Activated CD8-positive, alpha-beta memory T cell treated with anti-CD3 and anti-CD28 coated beads, Interleukin-2, amount 50 U/mL, for 24 hours (primary cell): ENCODE data around the gene SUN2.

Experiments
- DNase-seq: peaks from one replicate; pipeline ENCODE4 v3.0.0-alpha.2; 2020; ENCODE audit errors: extremely low read depth

The SUN2 gene

DNA sequence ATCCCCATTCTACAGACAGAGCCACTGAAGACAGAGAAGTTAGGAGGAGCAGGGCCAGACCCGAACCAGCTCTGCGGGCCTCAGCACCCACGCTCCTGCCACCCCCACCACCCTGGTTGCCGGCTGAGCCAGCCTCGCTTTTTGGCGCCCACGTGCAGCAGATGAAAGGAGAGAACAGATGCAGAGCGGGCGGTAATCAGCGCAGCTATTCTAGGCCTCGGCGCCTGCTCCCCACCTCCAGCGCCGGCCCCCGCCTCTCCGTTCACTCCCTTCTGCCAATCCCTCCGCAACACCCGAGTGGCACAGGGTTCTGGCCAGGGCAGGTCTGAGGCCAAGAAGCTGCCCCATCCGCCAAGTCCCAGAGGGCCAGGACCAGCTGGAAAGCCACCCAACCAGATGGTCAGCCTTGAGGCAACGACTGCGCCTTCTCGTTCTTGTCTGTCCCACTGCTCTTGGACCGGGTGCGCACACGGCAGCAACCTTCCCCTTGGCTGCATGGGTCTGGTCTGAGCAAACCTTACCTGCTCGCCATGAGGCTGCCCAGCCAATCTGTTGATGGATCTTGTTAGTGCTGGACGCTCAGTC lies 21.4 kb upstream of the SUN2 start:
- DNase-seq, result no peak

DNA sequence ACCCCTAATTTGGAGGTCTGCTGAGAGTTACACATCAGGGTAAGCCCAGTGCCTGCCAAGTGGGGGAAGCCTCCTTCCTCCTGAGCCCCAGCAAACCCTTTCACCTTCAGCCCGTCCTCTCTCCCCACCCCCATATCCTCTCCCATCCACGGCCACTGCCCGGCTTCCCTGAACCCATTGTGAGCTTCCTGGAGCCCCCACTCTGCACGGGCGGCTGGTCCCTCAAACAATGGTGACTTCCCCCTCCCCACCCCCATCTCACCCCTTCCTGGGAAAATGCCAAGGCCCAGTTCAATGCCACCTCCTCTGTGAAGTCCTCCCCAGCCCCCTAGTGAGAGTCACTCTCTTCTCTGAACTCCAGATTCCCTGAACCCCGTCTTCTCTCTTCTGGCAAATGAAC lies 20.3 kb upstream of the SUN2 start:
- DNase-seq, result no peak

DNA sequence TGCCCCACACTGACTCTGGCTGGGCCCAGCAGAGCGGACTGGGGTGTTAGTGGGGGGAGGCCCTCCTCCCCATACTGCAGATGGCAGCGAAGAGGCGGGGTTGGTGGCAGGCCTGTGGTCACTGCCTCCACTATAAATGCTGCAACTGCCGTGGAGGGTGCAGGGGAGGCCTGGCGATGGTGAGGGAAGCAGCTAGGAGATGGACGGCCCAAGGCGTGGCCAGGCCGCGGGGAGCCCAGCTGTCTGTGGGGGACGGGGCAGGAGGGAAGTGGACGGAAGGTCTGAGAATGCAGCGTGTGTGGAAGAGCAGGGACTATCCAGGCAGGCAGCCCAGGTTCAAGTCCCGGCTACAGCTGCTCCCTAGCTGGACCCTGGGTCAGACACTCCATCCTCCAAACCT lies 19.9 kb upstream of the SUN2 start:
- no peak for DNase-seq

DNA sequence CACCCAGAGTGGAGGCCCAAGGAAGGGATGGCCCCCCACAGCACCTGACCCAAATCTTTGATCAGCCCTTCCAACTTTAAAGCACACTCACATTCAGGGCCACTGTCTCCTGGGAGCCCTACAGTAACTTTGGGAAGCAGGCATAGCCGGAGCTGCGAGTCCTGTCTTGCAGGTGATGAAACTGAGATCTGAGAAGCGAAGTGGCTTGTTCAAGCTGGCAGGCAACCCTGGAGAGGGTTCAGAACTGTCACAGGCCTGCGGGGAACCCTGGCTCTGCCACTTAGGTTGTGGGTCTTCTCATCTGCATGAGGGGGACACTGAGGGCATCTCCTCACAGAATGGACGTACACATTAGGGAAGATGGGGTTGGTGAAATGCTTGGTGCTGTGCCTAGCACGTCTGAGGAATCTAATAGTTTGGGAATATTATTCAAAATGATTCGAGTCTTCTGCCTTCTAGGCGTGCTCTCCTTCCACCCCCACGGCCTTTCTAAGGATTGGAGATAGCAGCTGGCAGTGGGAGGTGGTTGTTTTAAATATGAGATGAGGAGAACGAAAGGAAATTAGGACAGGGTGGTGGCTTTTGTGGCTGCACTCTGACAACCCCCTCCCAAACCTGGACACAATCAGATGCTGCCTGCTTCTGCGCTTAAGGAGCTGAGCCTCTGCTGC lies 18.8 kb upstream of the SUN2 start:
- DNase-seq, result no peak

DNA sequence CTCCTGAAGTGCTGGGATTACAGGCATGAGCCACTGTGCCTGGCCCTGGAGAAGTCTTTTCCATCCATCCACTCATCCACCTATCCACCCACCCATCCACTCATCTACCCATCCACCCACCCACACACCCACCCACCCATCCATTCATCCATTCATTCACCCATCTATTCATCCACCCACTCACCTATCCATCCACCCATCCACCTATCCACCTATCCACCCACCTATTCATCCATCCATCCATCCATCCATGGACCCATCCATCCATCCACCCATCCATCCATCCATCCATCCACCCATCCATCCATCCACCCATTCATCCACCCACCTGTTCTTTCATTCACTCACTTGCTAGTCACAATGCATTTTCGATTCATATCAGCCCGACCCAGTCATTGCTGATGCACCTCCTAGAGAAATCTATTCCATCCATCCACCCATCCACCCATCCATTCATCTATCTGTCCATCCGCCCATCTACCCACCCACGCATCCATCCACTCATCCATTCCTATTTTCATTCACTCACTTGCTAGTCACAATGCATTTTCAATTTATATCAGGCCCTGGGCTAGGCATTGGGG lies 17.7 kb upstream of the SUN2 start:
- no peak for DNase-seq

DNA sequence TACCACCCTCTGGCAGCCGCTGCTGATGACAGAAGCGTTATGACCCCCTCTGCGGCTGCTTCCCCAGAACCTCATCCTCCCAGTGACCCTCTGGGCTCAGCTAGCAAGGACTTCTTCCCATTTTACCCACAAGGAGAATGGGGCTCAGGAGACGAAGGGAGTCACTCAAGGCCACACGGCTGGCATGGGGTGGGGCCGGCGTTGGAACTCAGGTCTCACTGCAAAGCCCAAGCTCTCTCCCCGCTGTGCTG lies 16.8 kb upstream of the SUN2 start:
- DNase-seq, result no peak

DNA sequence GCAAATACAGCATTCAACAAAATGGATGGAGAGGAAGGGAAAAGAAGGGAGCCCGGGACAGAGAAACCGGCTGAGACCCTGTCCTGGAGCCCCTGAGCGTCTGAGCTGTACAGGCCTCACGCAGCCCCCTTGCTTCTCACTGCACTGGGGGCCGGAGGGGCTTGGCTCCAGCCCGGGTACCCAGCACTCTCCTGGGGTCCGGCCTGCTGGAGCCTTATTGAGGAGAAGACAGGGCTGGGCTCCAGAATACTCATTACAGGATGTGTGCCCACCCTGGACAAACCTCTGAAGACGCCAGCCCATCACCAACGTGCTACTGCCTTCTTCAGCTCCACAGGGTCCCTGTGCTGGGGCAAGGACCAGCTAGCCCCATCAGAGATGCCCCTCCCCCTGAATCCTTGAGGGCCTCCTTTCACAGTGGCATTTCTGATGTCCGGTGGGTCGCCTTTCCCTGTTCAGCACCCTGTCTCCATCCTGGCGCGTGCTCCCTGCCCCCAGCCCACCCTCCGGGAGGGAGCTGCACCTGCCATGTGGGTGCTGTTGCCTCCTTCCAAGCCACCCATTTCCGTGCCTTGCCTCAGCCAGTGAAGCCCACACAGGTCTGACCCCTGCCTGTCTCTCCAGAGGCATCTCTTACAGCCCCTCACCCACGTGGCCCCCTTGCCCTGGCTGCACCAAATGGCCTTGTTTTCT lies 14.6 kb upstream of the SUN2 start:
- DNase-seq, result no peak

DNA sequence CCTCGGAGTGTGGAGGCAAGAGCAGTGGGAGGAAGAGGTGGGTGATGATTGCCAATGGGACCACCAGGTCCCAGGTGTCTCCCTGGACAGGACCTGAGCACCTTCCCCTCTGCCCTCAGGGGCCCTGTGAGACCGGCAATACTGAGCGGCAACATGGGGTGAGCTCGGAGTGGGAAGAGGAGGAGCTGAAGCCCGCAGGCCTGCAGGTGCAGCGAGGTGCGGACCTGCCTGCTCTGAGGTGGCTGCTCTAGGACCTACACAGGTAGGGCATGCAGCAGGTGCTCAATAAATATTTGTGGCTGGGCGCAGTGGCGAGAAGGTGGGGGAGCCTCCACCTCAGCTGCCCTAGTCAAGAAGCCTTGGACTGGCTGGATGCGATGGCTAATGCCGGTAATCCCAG lies 12.2 kb upstream of the SUN2 start:
- DNase-seq, result no peak

DNA sequence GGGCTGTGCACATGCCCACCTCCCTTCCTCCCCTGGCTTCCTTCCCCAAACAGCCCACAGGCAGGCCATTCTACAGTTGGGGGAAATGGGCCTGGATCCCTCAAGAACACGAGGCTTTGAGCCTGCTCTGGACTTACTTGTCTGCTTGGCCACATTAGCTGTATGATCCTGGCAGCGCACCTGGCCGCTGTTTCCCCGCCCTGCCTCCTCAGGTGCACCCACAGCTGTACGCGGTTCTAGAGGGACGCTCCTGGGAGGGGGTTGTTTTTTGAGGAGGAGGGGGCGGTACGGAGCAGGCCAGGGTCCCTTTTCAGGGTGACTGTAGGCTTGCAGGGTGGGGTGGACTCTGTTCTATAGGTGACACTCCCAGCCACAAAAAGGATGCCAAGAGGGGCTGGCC lies 11.5 kb upstream of the SUN2 start:
- DNase-seq, result no peak

DNA sequence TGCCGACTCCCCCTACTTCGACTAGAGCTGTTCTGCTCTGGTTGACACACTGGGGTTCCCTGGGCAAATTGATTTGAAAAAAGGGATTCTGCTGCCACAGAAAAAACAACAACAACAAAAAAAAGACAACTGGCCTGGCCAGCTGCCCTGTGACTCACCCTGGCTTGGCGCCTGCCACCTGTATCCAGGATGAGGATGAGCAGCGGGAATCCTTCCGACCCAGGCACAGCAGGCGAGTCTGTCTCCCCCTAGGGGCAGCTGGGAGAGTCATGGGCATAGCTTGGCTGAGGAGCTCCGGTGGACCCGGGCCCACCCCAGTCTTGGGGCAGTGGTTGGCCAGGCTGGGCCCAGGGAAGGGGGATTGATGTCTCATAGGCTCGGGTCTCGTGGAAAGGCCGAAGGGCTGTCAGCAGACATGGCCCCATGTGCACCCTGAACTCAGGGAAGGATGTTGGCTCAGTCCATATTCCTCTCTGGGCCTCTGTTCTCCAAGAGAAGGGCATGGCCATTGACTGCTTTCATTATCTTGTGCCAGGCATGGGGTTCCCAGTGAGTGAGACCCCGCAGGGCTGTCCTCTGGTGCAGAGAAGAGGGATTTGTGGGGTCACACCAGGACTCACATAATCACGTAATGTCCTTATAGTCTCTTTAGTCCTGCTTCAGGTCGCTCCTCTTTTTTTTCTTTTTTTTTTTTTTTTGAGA lies 10.4 kb upstream of the SUN2 start:
- no peak for DNase-seq

DNA sequence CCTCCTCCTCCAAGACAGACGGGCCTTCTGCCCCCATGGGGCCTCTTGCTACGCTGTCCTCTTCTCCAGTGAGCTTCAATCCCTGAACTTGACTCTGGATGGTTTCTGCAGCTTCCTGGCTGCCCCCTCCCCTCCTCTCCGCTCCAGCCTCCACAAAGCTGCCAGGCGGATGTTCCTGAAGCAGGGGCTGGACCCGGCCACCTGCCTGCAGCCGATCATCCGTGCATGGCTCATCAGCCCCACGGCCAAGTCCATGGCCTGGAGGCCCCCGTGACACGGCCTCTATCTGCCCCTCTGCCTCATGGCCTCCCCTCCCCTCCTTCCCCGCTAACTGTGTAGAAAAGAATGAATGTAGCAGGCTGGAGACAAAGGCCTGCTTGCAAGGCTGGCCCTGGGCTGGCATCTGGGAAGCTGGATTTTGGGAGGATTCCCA lies 6.8 kb upstream of the SUN2 start:
- no peak for DNase-seq

DNA sequence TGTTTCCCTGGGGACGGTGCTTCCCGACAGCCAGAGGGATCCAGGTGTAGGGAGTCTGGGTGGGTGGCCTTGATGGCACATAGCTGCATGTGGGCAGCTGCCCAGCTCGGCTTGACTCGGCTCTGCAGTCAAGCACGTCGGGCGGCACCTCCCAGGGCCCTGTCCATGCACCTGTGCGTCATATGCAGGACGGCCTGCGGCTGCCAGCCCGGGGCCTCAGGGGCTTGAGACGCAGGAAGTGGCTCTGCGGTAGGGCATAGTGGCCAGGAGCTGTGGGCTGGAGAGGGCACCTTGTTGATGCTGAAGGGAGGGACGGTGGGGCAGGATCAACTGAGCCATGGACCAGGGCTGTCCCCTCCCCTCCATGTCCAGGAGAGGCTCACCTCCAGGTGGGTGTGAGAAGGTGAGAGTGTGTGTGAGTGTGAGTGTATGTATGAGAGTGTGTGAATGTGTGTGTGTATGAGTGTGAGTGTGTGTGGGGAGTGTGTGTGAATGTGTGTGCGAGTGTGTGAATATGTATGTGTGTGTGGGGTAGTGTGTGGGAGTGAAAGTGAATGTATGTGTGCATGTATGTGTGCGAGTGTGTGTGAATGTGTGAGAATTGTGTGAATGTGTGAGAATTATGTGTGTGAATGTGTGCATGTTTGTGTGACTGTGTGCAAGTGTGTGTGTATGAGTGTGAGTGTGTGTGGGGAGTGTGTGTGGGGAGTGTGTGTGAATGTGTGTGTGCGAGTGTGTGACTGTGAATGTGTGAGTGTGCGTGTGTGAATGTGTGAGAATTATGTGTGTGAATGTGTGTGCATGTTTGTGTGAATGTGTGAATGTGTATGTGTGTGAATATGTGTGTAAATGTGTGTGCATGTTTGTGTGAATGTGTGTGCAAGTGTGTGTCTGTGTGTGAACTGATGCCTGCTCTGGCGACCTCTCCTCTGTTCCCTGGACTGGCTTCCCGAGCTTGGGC lies 5.7 kb upstream of the SUN2 start:
- DNase-seq, result no peak

DNA sequence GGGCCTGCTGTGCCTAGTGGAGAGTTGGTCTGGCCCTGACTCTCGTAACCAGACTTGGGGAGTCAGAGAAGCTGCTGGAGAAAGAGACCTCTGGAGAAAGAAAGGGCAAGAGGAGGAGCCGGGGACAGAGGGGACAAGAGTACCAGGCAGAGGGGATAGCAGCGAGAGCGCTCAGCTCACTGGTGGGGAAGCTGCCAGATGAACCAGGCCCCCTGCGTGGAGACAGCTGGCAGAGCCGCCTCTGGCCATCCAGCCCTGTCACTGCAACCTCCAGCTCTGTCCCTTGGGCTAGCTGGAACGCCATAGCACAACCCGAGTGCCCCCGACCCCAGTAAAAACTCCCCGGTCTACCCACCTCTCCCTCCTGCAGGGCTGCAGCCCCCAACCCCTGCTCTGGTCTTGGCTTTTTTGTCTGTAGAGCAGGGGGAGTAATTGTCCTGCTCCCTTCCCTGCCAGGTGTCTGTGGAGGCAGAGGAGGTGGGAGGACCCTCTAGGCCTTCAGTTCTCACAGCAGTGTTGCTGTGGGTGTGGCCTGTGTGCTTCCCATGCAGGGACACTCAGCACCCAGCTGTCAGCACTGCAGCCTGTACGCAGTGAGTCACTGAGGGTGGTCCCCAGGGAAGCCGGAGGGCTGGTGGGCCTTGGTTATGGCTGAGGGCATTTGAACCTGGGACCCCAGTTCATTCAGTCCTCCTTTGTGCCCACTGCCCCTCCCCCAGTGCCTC lies 4.8 kb upstream of the SUN2 start:
- DNase-seq, result no peak

DNA sequence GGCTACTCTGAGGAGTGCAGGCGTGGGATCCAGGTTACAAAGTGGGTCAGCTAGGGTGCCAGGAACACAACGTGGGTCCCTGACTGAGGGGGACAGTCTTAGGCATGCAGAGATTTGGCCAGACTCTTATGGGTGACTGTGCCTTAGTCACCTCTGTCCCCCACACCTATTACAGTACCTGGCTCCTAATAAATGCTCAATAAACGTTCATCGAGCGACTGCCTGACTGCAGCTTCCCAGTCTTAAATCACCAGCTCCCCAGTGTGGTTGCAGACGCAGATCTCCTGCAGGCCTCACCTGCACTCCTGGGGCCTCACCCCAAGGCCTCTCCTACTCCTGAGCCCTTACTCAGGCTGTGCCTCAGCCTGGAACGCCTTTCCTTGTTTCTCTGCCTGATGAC lies 3.2 kb upstream of the SUN2 start:
- no peak for DNase-seq

DNA sequence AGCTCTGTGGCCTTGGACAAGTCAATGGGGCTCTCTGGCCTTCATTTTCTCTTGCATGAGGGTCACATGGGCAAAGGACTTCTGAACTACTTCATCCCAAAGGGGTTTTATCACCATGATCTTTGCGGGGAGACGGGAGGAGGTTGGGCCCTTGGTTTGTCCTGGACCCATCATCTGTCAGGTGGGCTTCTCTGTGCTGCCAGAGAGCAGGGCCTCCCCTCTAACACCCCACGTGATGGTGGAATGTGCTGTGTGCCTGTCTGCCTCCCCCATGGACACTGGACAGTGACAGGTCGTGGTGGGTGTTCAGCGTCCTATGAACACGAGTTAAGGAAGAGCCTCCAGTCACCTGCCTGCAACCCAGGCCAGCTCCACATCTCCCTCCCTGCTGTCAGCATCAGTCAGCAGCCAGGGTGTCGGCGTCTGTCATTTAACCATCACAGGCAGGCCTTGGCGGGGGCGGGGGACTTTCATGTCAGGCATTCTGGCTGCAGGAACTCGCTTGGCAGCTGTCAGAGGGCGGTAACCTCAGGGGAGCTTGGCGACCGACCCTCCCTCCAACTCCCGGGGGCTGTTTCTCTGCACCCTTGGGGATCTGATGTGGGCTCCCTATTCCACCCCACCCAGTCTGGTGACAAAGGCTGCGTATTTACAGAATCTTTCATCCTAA lies 2.6 kb upstream of the SUN2 start:
- DNase-seq, result no peak

DNA sequence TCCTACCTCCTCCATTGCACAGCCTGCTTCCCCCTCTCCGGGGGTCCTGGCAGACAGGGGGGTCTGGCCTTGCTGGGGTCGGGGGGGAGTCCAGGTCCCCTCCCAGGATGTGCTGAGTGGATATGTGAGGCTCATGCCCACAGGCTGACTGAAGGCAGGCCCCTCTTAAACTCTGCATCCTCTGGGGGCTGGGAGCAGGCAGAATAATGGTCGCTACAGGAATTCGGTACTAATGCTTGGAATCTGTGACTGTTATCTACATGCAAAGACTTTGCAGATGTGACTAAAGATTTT lies 1.6 kb upstream of the SUN2 start:
- DNase-seq, result no peak

DNA sequence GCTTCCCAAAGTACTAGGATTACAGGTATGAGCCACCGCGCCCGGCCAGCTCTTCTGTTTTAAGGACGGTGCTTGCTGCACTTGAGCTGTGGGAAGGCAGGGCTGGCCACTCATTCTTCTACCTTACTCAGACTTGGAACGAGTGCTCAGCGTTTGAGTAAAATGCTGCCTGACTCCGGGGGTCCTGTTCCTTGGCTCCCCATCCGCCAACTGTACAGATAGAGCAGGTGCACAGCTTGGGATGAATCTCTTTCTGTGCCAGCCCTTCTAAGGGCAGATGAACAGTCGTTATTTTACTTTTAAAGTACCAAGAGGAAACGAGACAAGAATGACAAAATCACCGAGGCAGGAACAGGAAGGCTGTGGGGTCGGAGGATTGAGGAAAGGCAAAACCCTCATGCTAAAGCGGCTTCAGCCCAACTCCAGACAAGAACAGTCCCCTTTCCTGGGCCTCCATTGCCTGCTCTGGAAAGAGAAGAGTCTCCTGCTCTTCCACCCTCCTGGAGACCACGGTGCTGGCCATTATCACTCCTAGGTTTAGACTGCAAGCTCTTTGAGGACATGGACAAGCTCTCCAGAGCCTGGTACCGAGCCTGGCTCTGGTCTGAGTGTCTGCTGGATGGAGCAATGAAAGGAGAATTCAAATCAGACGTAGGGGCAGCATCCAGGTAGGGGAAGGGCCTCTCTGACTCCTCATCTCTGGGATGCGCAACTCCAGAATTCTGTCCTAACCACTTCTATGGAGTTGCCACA lies 1.1 kb upstream of the SUN2 start:
- no peak for DNase-seq

DNA sequence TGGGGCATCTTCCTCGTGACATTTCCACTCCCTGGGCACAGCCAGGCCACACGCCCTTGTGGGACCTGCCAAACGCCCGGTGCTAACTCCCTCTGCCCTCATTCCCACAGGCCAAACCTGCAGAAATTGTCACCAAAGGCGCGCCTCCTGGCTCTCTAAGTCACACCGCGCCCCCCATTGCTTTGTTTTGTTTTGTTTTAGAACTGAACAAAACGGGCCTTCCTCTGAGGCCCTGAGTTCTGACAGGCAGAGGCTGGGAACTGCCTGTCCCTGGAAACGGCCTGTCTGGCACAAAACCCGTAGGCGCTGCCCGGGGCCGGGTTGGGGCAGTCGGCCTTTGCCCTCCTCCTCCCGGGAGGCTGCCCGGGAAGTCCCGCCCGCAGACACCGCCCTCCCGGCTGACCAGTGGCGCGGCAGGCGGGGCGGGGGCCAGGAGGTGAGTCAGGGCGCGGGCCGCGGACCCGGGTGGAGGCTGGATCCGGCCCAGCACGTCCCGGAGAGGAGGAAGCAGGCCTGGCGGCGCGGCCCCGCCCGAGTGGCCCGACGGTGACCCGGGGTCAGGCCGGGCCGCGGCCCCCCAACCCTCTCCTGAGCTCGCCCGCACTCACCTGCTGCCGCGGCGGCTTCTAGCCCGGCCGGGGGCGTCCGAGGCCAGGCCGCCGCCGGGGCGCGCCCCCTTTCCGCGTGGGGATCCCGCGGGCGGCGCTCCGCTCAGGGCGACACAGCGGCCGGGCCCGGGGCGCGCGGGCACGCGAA lies 465 bp downstream of the SUN2 start:
- no peak for DNase-seq

DNA sequence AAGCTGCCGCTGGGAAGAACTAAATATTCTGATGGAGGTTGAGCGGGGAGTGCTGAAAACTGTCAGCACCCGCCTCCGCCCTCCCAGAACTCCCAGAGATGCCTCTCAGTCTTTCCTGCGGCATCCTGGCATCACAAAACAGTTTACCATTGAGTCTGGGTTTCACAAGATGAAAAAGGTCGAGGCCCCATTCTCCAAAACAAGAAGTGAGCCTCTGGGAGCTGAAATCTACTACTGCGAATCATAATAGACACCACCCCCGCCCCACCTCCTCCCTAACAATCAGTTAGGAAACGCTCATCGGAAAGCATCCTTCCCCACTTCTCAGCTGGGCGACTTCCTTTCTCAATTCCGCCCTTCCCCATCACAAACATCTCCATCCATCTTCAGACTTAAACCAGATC lies 1.0 kb downstream of the SUN2 start:
- DNase-seq, result no peak
